SH-SY5Y (cell line): ENCODE data around the gene PRND.

Experiments used
- GATA2 ChIP-seq: IDR thresholded peaks from 2 replicates; pipeline ENCODE4 v1.6.1; 2011; ENCODE audit warnings: mild to moderate bottlenecking, low read depth, low read length
- GATA3 ChIP-seq: IDR thresholded peaks from 2 replicates; pipeline ENCODE4 v1.6.1; 2011; ENCODE audit warnings: low read depth, mild to moderate bottlenecking, low read length, moderate library complexity

GRCh38 chr20:4673371-4674001 lies 48.2 kb upstream of the PRND start:
- TF ChIP-seq GATA2 (no peak), GATA3 (no peak)
